Psoas muscle (tissue), 8 donors: ENCODE measurements around the gene ADIPOR2. TPM values are rescaled to one million over a fixed set of nuclear protein-coding genes. Genes with fewer than 3 reads are reported as not detected.
"Not testable (repeated sequence)": the region's sequence is repeated elsewhere in the genome, so short reads cannot be mapped to it uniquely, and the experiment has no call there.

Source experiments
- ATAC-seq, 4 donors: fragments of 200-7000 bp; cut with Tn5 transposase; one replicate each; pipeline ENCODE4 v1.9.1; 2020; ENCODE audit warnings: moderate library complexity in 3 of 4, mild to moderate bottlenecking in 2 of 4
- DNase-seq, 2 donors: peaks; one replicate each; pipeline ENCODE4 v3.0.0-alpha.2; 2020
- H3K27ac ChIP-seq: fragments of 200-600 bp; one replicate; pipeline ENCODE4 v1.8.0; 2022
- H3K27me3 ChIP-seq, 3 donors: fragments of 200-600 bp in 1 of 3; one replicate each; pipeline versions ENCODE4 v1.6.1 to v1.8.0; 2013 to 2022; ENCODE audit warnings: low read length in 2 of 3, mild to moderate bottlenecking in 2 of 3, moderate library complexity in 1 of 3; ENCODE audit not compliant: insufficient read depth in 3 of 3
- H3K36me3 ChIP-seq, 2 donors: fragments of 200-600 bp in 1 of 2; one replicate each; pipeline versions ENCODE4 v1.6.1 to v1.8.0; 2013 to 2022; ENCODE audit warnings: low read depth in 1 of 2, mild to moderate bottlenecking in 1 of 2, moderate library complexity in 1 of 2; ENCODE audit not compliant: insufficient read depth in 1 of 2
- H3K4me1 ChIP-seq: fragments of 200-600 bp; one replicate; pipeline ENCODE4 v1.8.0; 2022
- H3K4me3 ChIP-seq: fragments of 200-600 bp; one replicate; pipeline ENCODE4 v1.8.0; 2022; ENCODE audit warnings: mild to moderate bottlenecking
- H3K9me3 ChIP-seq: fragments of 200-600 bp; one replicate; pipeline ENCODE4 v1.8.0; 2022
- WGBS, 3 donors: extraction: QIAGEN DNeasy Blood & Tissue Kit; methylation state at CpG; one replicate each; pipeline versions ENCODE4 v1.1.6 to v1.1.7; 2013; 5-methylcytosine and 5-hydroxymethylcytosine counted together
- intact Hi-C, 2 donors: fragments of 100-400 bp; cut with DNase I; formaldehyde crosslinking; loops; one replicate each; pipeline versions ENCODE4 v1.11.0 to v1.14.2; 2022
- polyA plus RNA-seq, 3 donors: library from polyadenylated mRNA; stranded (reverse); fragments of 200-250 nt; gene quantifications; one replicate each; pipeline ENCODE4 v1.2.3, GENCODE V29; 2013
- total RNA-seq, 4 donors: library from RNA; stranded (reverse); fragmentation: NEBNext Ultra II Directional in 2 of 4; extraction: Animal tissue kit (Norgen Biotek cat#: 25700) in 2 of 4; gene quantifications; one replicate each; pipeline versions ENCODE4 v1.2.1 to v1.2.4, GENCODE V29; 2021 to 2023
- TF ChIP-seq, protein P1 (sequence below): fragments of 200-600 bp; IDR thresholded peaks from one replicate; pipeline ENCODE4 v1.8.0; 2022; ENCODE audit warnings: antibody characterized with exemption
- donor health status: healthy with polysubstance abuse.
- donor health status: DM: no; HTN: no; CAD: no; lungs with moderate emphysema.
- donor health status: Bipolar disorder and iron deficiency.
- donor health status: healthy.
- donor health status: DM: yes; HTN: yes; CAD: no.
- donor health status: DM: no; HTN: no; CAD: no.
- donor health status: DM: no; HTN: no; CAD: no.
- donor health status: DM: yes; HTN: yes; CAD: no.

Gene ADIPOR2
- total and polyA plus RNA-seq, 7 donors, result 28.6 to 52.1 (median 44.2) TPM

DNA sequence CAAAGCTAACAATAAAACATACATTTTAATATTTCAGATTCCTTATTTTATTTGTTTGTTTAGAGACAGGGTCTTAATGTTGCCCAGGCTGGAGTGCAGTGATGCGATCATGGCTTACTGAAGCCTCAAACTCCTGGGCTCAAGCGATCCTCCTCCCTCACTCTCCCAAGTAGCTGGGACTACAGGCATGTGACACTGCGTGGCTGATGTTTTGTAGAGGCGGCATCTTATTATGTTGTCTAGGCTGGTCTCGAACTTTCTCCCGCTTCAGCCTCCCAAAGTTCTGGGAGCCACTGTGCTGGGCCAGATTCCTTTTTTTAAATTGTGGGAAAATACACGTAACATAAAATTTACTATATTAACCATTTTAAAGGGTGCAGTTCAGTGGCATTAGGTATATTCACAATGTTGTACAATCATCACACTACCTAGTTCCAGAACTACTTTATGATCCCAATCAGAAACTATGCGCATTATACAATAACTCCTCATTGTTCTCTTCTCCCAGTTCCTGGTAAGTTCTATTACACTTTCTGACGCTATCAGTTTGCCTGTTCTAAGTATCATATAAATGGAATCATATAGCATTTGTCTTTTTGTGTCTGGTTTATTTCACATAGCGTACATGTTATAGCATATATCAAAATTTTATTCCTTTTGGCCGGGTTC, 40.3 kb downstream of the ADIPOR2 start:
- intact Hi-C loops, result no loop called here
- WGBS, 3 donors, result 93 to 96% (median 95%) methylated on average over 11 of the region's 11 CpGs
- Histone ChIP-seq H3K4me1 (peaks cover 19% of the 10 kb centered on the region), H3K9me3 (no peaks in the 10 kb centered on the region), H3K27me3 (no peaks in the 10 kb centered on the region), H3K36me3 (peaks cover 0 to 3% of the 10 kb centered on the region in 2 donors), H3K4me3 (no peak overlapping the region), H3K27ac (no peak overlapping the region)
- TF ChIP-seq, protein P1, sequence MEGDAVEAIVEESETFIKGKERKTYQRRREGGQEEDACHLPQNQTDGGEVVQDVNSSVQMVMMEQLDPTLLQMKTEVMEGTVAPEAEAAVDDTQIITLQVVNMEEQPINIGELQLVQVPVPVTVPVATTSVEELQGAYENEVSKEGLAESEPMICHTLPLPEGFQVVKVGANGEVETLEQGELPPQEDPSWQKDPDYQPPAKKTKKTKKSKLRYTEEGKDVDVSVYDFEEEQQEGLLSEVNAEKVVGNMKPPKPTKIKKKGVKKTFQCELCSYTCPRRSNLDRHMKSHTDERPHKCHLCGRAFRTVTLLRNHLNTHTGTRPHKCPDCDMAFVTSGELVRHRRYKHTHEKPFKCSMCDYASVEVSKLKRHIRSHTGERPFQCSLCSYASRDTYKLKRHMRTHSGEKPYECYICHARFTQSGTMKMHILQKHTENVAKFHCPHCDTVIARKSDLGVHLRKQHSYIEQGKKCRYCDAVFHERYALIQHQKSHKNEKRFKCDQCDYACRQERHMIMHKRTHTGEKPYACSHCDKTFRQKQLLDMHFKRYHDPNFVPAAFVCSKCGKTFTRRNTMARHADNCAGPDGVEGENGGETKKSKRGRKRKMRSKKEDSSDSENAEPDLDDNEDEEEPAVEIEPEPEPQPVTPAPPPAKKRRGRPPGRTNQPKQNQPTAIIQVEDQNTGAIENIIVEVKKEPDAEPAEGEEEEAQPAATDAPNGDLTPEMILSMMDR, result no peak
- no peak for ATAC-seq
- DNase-seq, result no peak

GRCh38 chr12:1731688-1732078, 40.8 kb downstream of the ADIPOR2 start:
- intact Hi-C loops, H3K36me3 ChIP-seq, H3K9me3 ChIP-seq, H3K4me3 ChIP-seq, ATAC-seq, H3K27ac ChIP-seq, DNase-seq, H3K27me3 ChIP-seq: not testable (repeated sequence)
- H3K4me1 ChIP-seq, result peaks cover 19% of the 10 kb centered on the region
- 75 to 90% (median 79%) methylated on average over 10 of the region's 10 CpGs for WGBS, 3 donors

- no peaks in the 10 kb centered on the region for H3K9me3 ChIP-seq
- H3K4me3 ChIP-seq, result no peak overlapping the region
- TF ChIP-seq, protein P1, result no peak
- intact Hi-C loops, result no loop called here
- no peak overlapping the region for H3K27ac ChIP-seq
- no peaks in the 10 kb centered on the region for H3K27me3 ChIP-seq
- H3K36me3 ChIP-seq, result no peaks in the 10 kb centered on the region
- WGBS, 3 donors, result 59 to 83% (median 64%) methylated on average over 1 of the region's 1 CpG
- H3K4me1 ChIP-seq, result peaks cover 24% of the 10 kb centered on the region
- no peak for ATAC-seq
- DNase-seq, result no peak
These were observed 42.0 kb downstream of the ADIPOR2 start for GRCh38 chr12:1732914-1733313.

DNA sequence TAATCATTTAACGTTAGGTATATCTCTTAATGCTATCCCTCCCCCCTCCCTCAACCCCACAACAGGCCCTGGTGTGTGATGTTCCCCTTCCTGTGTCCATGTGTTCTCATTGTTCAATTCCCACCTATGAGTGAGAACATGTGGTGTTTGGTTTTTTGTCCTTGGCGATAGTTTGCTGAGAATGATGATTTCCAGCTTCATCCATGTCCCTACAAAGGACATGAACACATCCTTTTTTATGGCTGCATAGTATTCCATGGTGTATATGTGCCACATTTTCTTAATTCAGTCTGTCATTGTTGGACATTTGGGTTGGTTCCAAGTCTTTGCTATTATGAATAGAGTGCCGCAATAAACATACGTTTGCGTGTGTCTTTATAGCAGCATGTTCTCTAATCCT, 42.8 kb downstream of the ADIPOR2 start:
- H3K27me3 ChIP-seq, H3K36me3 ChIP-seq, DNase-seq, H3K27ac ChIP-seq, H3K4me3 ChIP-seq, intact Hi-C loops, ATAC-seq, H3K9me3 ChIP-seq: not testable (repeated sequence)
- 96 to 99% (median 97%) methylated on average over 5 of the region's 5 CpGs for WGBS, 3 donors
- H3K4me1 ChIP-seq, result peaks cover 32% of the 10 kb centered on the region

DNA sequence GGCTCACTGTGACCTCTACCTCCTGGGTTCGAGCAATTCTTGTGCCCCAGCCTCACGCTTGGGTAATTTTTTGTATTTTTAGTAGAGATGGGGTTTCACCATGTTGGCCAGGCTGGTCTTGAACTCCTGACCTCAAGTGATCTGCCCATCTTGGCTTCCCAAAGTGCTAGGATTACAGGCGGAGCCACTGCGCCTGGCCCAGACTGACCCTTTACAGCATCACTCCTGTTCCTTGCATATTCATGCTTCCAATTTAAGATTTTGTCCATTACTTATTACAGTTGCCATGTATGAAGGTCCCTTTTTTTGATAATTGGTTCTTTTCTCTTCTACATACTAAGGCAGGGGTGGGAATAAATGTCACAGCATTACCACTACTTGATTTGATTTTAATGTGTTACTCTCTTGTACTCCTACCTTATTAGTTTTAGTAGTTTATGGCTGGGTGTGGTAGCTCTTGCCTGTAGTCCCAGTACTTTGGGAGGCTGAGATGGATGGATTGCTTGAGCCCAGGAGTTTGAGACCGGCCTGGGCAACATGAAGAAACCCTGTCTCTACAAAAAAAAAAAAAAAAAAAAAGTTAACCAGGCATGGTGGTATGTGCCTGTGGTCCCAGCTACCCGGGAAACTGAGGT, 46.9 kb downstream of the ADIPOR2 start:
- H3K4me1 ChIP-seq, result peaks cover 51% of the 10 kb centered on the region
- 46 to 59% (median 48%) methylated on average over 6 of the region's 6 CpGs for WGBS, 3 donors
- TF ChIP-seq, protein P1, result no peak
- DNase-seq (no peak), ATAC-seq (peak in 3 of 4 donors; percentile 23 to 56 (median 54))
- no peaks in the 10 kb centered on the region for H3K27me3 ChIP-seq
- intact Hi-C loops, result no loop called here
- no peaks in the 10 kb centered on the region for H3K36me3 ChIP-seq
- H3K9me3 ChIP-seq, result no peaks in the 10 kb centered on the region
- no peak overlapping the region for H3K27ac ChIP-seq
- H3K4me3 ChIP-seq, result no peak overlapping the region
